ENCODE data around the gene HEPACAM. TPM values are rescaled to one million over a fixed set of nuclear protein-coding genes. Genes with fewer than 3 reads are reported as not detected.
A peak's percentile ranks its signal among the peaks of the same experiment; 100 is the strongest.

Gene HEPACAM, protein sequence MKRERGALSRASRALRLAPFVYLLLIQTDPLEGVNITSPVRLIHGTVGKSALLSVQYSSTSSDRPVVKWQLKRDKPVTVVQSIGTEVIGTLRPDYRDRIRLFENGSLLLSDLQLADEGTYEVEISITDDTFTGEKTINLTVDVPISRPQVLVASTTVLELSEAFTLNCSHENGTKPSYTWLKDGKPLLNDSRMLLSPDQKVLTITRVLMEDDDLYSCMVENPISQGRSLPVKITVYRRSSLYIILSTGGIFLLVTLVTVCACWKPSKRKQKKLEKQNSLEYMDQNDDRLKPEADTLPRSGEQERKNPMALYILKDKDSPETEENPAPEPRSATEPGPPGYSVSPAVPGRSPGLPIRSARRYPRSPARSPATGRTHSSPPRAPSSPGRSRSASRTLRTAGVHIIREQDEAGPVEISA
- polyA plus RNA-seq (2013): not detected

DNA sequence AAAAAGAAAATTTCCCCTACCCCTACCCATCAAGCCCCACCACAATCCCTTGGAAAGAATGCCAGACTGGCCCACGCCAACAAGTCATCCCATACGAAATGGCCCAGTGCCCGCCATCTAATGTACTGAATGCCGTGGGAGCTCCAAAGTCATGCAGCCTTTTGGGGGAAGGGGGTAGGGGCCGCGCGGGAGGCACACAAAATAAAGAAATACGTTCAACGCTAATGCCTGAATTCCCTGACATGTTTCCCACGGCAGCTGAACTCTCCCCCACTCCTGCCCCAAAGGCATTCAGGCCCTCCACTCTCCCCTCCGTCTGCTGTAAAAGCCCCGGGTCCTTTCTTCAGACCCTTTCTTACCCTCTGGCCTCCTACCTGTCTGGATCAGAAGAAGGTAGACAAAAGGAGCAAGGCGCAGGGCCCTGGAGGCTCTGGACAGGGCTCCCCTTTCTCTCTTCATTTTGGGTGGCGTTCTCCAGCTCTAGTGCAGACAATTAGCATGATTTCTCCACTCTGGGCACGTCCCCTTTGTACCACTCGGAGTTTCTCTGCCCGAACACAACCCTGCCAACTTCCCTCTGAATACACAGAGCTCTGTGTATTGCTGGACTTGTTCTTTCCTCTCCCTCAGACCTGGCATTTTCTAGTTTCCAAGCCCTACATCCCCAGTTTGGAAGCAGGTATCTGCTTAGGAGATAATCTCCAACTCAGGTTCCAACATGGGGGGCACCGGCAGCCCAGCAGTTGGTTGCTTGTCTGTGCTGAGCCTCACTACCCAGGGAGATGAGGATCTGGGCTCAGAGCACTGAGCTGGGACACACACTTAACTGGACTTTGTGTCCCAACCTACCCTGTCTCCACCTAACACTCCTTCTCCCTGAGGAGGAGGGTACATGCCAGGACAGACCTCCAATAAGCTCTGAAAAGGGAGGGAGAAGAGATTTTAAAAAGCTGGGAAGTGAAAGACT, at the start of gene HEPACAM:
HEPACAM (minus strand) TSS at position 500 of the 967 bp plus-strand sequence; CDS start at position 459, 41 bp downstream.
- H3K4me1 ChIP-seq (ENCODE audit: control extremely low read depth in 1 of 4, control insufficient read depth in 4 of 4, insufficient read depth in 4 of 4, low read length in 3 of 4): no peaks in the 10 kb centered on the region
- WGBS (ENCODE audit: insufficient coverage): 92% methylated on average over 15 of the region's 18 CpGs
- H3K36me3 ChIP-seq (ENCODE audit: control insufficient read depth in 4 of 4, insufficient read depth in 4 of 4, low read length in 3 of 4): no peaks in the 10 kb centered on the region
- H3K9me3 ChIP-seq (ENCODE audit: control extremely low read depth in 1 of 5, control insufficient read depth in 4 of 5, insufficient read depth in 2 of 5, low read depth in 1 of 5, low read length in 4 of 5): no peaks in the 10 kb centered on the region
- peaks cover 0 to 6% (median 3%) of the 10 kb centered on the region in 5 experiments for H3K27me3 ChIP-seq (replicated peaks in 2 of 5; ENCODE audit: control insufficient read depth in 4 of 5, insufficient read depth in 5 of 5, low read length in 4 of 5)
- H3K4me3 ChIP-seq (ENCODE audit: control insufficient read depth in 1 of 7, extremely low read depth in 1 of 7, insufficient read depth in 4 of 7, low read depth in 2 of 7, low read length in 6 of 7): no peak within 1 kb of the TSS
- DNase-seq: no peak
- ChIA-PET CTCF (interaction anchor here (0.7 to 2.2 kb wide), 6 partner anchors 9 to 521 kb away, joined by 3 to 6 read pairs (median 3); no protein-coding TSS in a partner anchor), POLR2A (no interaction called here)
- no peak within 1 kb of the TSS for H3K27ac ChIP-seq (ENCODE audit: insufficient read depth in 1 of 2, low read depth in 1 of 2, low read length in 2 of 2, poor library complexity in 1 of 2, severe bottlenecking in 2 of 2)

DNA sequence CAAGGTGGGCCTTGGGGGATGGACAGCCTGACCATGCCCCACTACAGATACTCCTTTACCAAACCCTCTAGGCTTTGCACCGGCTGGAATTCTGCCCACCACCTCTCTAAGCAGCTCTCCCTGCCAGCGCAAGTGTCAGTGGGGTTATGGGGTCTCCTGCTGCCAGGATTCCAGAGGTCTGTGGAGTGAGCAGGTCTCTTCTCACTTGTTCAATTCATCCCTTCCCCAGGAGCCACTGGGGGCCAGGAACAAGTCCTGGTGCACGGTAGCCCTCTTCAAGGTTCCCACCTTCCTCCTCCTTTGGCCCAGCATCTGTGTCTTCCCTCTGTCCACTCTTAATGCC, 48.6 kb upstream of the HEPACAM start:
- WGBS (ENCODE audit: insufficient coverage): 100% methylated on average over 2 of the region's 3 CpGs
- CTCF ChIA-PET: no interaction called here
- Histone ChIP-seq H3K9me3 (ENCODE audit: control extremely low read depth in 1 of 5, control insufficient read depth in 4 of 5, insufficient read depth in 2 of 5, low read depth in 1 of 5, low read length in 4 of 5) (peaks cover 1 to 25% (median 7%) of the 10 kb centered on the region in 5 experiments), H3K36me3 (ENCODE audit: control insufficient read depth in 4 of 4, insufficient read depth in 4 of 4, low read length in 3 of 4) (peaks cover 4 to 37% (median 9%) of the 10 kb centered on the region in 4 experiments), H3K4me3 (ENCODE audit: control insufficient read depth in 1 of 7, extremely low read depth in 1 of 7, insufficient read depth in 4 of 7, low read depth in 2 of 7, low read length in 6 of 7) (no peak overlapping the region), H3K27me3 (replicated peaks in 2 of 5; ENCODE audit: control insufficient read depth in 4 of 5, insufficient read depth in 5 of 5, low read length in 4 of 5) (no peaks in the 10 kb centered on the region), H3K4me1 (ENCODE audit: control extremely low read depth in 1 of 4, control insufficient read depth in 4 of 4, insufficient read depth in 4 of 4, low read length in 3 of 4) (no peaks in the 10 kb centered on the region), H3K27ac (ENCODE audit: insufficient read depth in 1 of 2, low read depth in 1 of 2, low read length in 2 of 2, poor library complexity in 1 of 2, severe bottlenecking in 2 of 2) (no peak overlapping the region)
- POLR2A ChIA-PET: no interaction called here
- no peak for DNase-seq

DNA sequence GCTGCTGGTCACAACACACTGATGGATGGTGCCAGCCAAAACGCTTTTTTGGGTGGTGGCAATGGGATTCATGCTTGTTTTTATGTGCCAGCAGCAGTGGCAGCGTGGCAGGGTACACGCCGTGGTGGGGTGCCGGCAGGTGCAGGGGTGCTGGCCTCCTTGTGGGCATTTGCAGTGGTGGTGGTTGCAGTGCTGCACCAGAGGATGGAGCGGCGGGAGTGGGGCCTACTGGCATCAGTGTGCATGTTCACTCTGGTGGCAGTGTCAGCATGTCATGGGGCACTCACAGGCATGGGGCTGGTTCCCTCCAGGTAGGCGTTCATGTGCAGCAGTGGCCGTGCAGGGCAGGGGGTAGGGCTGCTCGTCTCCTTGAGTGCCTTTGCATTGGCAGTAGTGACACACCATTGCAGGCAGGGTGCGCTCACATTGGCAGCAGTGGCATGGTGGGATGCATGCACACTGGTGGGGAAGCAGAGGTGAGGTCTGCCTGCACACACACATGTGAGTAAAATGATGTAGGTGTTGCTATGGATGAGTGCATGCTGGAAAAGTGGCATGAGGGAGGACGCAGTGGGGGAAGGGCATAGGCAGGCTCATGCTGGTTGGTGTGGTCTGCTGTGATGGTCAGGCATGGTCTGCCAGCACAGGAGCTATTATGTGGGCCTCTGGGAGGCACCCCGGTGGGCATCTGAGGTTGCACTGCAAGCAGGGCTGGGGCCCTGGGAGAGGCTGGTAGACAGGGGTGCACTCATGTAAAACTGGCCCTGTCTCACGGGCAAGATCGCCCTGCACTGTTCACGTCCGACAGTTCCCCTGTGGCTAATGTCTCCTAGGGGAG, 48.0 kb upstream of the HEPACAM start:
- Histone ChIP-seq H3K9me3 (ENCODE audit: control extremely low read depth in 1 of 5, control insufficient read depth in 4 of 5, insufficient read depth in 2 of 5, low read depth in 1 of 5, low read length in 4 of 5) (peaks cover 1 to 29% (median 7%) of the 10 kb centered on the region in 5 experiments), H3K27me3 (replicated peaks in 2 of 5; ENCODE audit: control insufficient read depth in 4 of 5, insufficient read depth in 5 of 5, low read length in 4 of 5) (no peaks in the 10 kb centered on the region), H3K36me3 (ENCODE audit: control insufficient read depth in 4 of 4, insufficient read depth in 4 of 4, low read length in 3 of 4) (peaks cover 4 to 40% (median 9%) of the 10 kb centered on the region in 4 experiments), H3K27ac (ENCODE audit: insufficient read depth in 1 of 2, low read depth in 1 of 2, low read length in 2 of 2, poor library complexity in 1 of 2, severe bottlenecking in 2 of 2) (no peak overlapping the region), H3K4me3 (ENCODE audit: control insufficient read depth in 1 of 7, extremely low read depth in 1 of 7, insufficient read depth in 4 of 7, low read depth in 2 of 7, low read length in 6 of 7) (no peak overlapping the region), H3K4me1 (ENCODE audit: control extremely low read depth in 1 of 4, control insufficient read depth in 4 of 4, insufficient read depth in 4 of 4, low read length in 3 of 4) (no peaks in the 10 kb centered on the region)
- WGBS (ENCODE audit: insufficient coverage): 98% methylated on average over 14 of the region's 17 CpGs
- CTCF ChIA-PET: no interaction called here
- POLR2A ChIA-PET: no interaction called here
- no peak for DNase-seq

DNA sequence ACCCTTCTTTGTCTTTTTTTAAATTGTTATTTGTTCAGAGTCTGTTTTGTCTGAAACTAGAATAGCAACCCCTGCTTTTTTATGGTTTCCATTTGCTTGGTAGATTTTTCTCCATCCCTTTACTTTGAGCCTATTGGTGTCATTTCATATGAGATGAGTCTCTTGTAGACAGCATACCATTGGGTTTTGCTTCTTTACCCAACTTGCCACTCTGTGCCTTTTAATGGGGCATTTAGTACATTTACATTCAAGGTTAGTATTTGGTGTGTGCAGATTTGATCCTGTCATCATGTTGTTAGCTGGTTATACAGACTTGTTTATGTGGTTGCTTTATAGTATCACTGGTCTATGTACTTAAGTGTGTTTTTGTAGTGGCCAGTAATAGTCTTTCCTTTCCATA, 46.2 kb upstream of the HEPACAM start:
- Histone ChIP-seq H3K36me3 (ENCODE audit: control insufficient read depth in 4 of 4, insufficient read depth in 4 of 4, low read length in 3 of 4) (peaks cover 4 to 32% (median 6%) of the 10 kb centered on the region in 4 experiments), H3K27ac (ENCODE audit: insufficient read depth in 1 of 2, low read depth in 1 of 2, low read length in 2 of 2, poor library complexity in 1 of 2, severe bottlenecking in 2 of 2) (no peak overlapping the region), H3K9me3 (ENCODE audit: control extremely low read depth in 1 of 5, control insufficient read depth in 4 of 5, insufficient read depth in 2 of 5, low read depth in 1 of 5, low read length in 4 of 5) (peaks cover 1 to 31% (median 7%) of the 10 kb centered on the region in 5 experiments), H3K4me3 (ENCODE audit: control insufficient read depth in 1 of 7, extremely low read depth in 1 of 7, insufficient read depth in 4 of 7, low read depth in 2 of 7, low read length in 6 of 7) (no peak overlapping the region), H3K4me1 (ENCODE audit: control extremely low read depth in 1 of 4, control insufficient read depth in 4 of 4, insufficient read depth in 4 of 4, low read length in 3 of 4) (no peaks in the 10 kb centered on the region), H3K27me3 (replicated peaks in 2 of 5; ENCODE audit: control insufficient read depth in 4 of 5, insufficient read depth in 5 of 5, low read length in 4 of 5) (no peaks in the 10 kb centered on the region)
- CTCF ChIA-PET: no interaction called here
- DNase-seq: peak in 2 of 3 donors; percentile 1 to 4
- POLR2A ChIA-PET: no interaction called here

DNA sequence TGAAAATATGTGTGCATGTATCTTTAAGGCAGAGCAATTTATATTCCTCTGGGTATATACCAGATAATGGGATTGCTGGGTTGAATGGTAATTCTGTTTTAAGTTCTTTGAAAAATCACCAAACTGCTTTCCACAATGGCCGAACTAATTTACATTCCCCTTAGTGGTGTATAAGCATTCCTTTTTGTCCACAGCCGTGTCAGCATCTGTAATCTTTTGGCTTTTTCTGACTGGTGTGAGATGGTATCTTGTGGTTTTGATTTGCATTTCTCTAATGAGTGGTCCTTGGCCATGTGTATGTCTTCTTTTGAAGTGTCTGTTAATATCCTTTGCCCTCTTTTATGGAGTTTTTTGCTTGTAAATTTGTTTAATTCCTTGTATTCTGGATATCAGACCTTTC, 42.5 kb upstream of the HEPACAM start:
- 100% methylated on average over 2 of the region's 2 CpGs for WGBS (ENCODE audit: insufficient coverage)
- POLR2A ChIA-PET: no interaction called here

DNA sequence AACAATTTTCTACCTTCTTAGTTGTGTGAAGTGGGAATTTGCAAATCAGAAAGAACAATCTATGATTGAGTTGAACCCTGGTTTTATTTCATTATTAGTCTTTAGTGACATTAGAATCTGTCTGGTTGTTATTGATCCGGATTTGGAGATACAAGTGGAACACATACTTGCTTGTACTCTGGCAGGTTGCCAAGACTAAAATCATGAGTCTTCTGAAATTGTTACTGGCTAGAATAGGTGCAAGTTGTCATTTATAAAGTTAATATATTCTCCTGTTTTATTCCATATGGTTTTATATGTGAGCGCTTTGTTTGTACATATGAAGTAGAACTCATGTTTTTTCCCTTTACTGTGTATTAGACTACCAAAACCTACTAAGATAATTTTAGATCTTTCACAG, 41.2 kb upstream of the HEPACAM start:
- ChIA-PET POLR2A (interaction anchor here (0.7 kb wide), 1 partner anchor 23 kb away, joined by 3 read pairs; the partner anchor contains the start of gene CCDC15), CTCF (no interaction called here)
- Histone ChIP-seq H3K36me3 (ENCODE audit: control insufficient read depth in 4 of 4, insufficient read depth in 4 of 4, low read length in 3 of 4) (peaks cover 0 to 19% (median 1%) of the 10 kb centered on the region in 4 experiments), H3K4me1 (ENCODE audit: control extremely low read depth in 1 of 4, control insufficient read depth in 4 of 4, insufficient read depth in 4 of 4, low read length in 3 of 4) (no peaks in the 10 kb centered on the region), H3K27me3 (replicated peaks in 2 of 5; ENCODE audit: control insufficient read depth in 4 of 5, insufficient read depth in 5 of 5, low read length in 4 of 5) (no peaks in the 10 kb centered on the region), H3K4me3 (ENCODE audit: control insufficient read depth in 1 of 7, extremely low read depth in 1 of 7, insufficient read depth in 4 of 7, low read depth in 2 of 7, low read length in 6 of 7) (no peak overlapping the region), H3K27ac (ENCODE audit: insufficient read depth in 1 of 2, low read depth in 1 of 2, low read length in 2 of 2, poor library complexity in 1 of 2, severe bottlenecking in 2 of 2) (no peak overlapping the region), H3K9me3 (ENCODE audit: control extremely low read depth in 1 of 5, control insufficient read depth in 4 of 5, insufficient read depth in 2 of 5, low read depth in 1 of 5, low read length in 4 of 5) (peaks cover 1 to 25% (median 4%) of the 10 kb centered on the region in 5 experiments)
- DNase-seq: peak in 1 of 3 donors; percentile 2
- WGBS (ENCODE audit: insufficient coverage): no CpG with 5 or more reads among the region's 2 CpGs

More for the DNA sequence above, 42.5 kb upstream of the HEPACAM start:
- DNase-seq: no peak
- H3K9me3 ChIP-seq (ENCODE audit: control extremely low read depth in 1 of 5, control insufficient read depth in 4 of 5, insufficient read depth in 2 of 5, low read depth in 1 of 5, low read length in 4 of 5): peaks cover 1 to 31% (median 7%) of the 10 kb centered on the region in 5 experiments
- H3K4me1 ChIP-seq (ENCODE audit: control extremely low read depth in 1 of 4, control insufficient read depth in 4 of 4, insufficient read depth in 4 of 4, low read length in 3 of 4): no peaks in the 10 kb centered on the region
- H3K27ac ChIP-seq (ENCODE audit: insufficient read depth in 1 of 2, low read depth in 1 of 2, low read length in 2 of 2, poor library complexity in 1 of 2, severe bottlenecking in 2 of 2): no peak overlapping the region
- peaks cover 0 to 26% (median 3%) of the 10 kb centered on the region in 4 experiments for H3K36me3 ChIP-seq (ENCODE audit: control insufficient read depth in 4 of 4, insufficient read depth in 4 of 4, low read length in 3 of 4)
- no peaks in the 10 kb centered on the region for H3K27me3 ChIP-seq (replicated peaks in 2 of 5; ENCODE audit: control insufficient read depth in 4 of 5, insufficient read depth in 5 of 5, low read length in 4 of 5)
- CTCF ChIA-PET: no interaction called here
- H3K4me3 ChIP-seq (ENCODE audit: control insufficient read depth in 1 of 7, extremely low read depth in 1 of 7, insufficient read depth in 4 of 7, low read depth in 2 of 7, low read length in 6 of 7): no peak overlapping the region

Data from common myeloid progenitor, CD34-positive (primary cell).